Mammary epithelial cell (primary cell): ENCODE data around the gene PPWD1.

Experiments used
- EZH2 ChIP-seq: IDR thresholded peaks from 2 replicates; pipeline ENCODE4 v1.6.1; 2012; ENCODE audit warnings: low read length, inconsistent platforms, borderline replicate concordance
- TF ChIP-seq, protein P1 (sequence below), 2 donors: IDR thresholded peaks in 1 of 2; conservative IDR thresholded peaks in 1 of 2; 2 replicates each; pipeline ENCODE4 v1.5.1; 2011 to 2012; ENCODE audit warnings: inconsistent platforms in 2 of 2, low read length in 2 of 2, mild to moderate bottlenecking in 2 of 2, control low read depth in 1 of 2, low read depth in 1 of 2; ENCODE audit not compliant: insufficient read depth in 1 of 2; ENCODE audit errors: extremely low read depth in 1 of 2

- TF ChIP-seq, protein P1, sequence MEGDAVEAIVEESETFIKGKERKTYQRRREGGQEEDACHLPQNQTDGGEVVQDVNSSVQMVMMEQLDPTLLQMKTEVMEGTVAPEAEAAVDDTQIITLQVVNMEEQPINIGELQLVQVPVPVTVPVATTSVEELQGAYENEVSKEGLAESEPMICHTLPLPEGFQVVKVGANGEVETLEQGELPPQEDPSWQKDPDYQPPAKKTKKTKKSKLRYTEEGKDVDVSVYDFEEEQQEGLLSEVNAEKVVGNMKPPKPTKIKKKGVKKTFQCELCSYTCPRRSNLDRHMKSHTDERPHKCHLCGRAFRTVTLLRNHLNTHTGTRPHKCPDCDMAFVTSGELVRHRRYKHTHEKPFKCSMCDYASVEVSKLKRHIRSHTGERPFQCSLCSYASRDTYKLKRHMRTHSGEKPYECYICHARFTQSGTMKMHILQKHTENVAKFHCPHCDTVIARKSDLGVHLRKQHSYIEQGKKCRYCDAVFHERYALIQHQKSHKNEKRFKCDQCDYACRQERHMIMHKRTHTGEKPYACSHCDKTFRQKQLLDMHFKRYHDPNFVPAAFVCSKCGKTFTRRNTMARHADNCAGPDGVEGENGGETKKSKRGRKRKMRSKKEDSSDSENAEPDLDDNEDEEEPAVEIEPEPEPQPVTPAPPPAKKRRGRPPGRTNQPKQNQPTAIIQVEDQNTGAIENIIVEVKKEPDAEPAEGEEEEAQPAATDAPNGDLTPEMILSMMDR (conservative IDR thresholded peaks at IDR 0.05 in 1 of 2, IDR thresholded peaks at IDR 0.05 in 1 of 2; ENCODE audit: extremely low read depth in 1 of 2, insufficient read depth in 1 of 2, low read depth in 1 of 2, low read length in 2 of 2), result no peak
- TF ChIP-seq EZH2, result no peak
These were observed 61.8 kb downstream of the PPWD1 start, which contains the start of the genes SHLD3 and TRAPPC13 for GRCh38 chr5:65624571-65625555.
